Transverse colon (tissue), 4 donors: ENCODE results near the gene EEF1AKMT2. TPM values are rescaled to one million over a fixed set of nuclear protein-coding genes. Genes with fewer than 3 reads are reported as not detected.
A peak's percentile ranks its signal among the peaks of the same experiment; 100 is the strongest.

Experiments used
- DNase-seq: peaks from one replicate; pipeline ENCODE4 v3.0.0-alpha.2; 2019
- H3K27ac ChIP-seq, 4 donors: fragments of 200-600 bp; sonication (generic); 2 replicates each; pipeline ENCODE4 v1.5.1; 2016 to 2018; ENCODE audit warnings: inconsistent platforms in 4 of 4
- H3K27me3 ChIP-seq: fragments of 200-600 bp; sonication (generic); 2 replicates; pipeline ENCODE4 v1.5.1; 2017; ENCODE audit warnings: inconsistent platforms
- H3K36me3 ChIP-seq, 4 donors: fragments of 200-600 bp; sonication (generic); 2 replicates each; pipeline ENCODE4 v1.5.1; 2017 to 2019; ENCODE audit warnings: inconsistent platforms in 4 of 4
- H3K4me1 ChIP-seq, 4 donors: fragments of 200-600 bp; sonication (generic); 2 replicates each; pipeline ENCODE4 v1.5.1; 2017 to 2020; ENCODE audit warnings: inconsistent platforms in 4 of 4
- H3K4me3 ChIP-seq, 4 donors: fragments of 200-600 bp; sonication (generic); 1 replicate in 1 of 4; 2 replicates in 3 of 4; pipeline versions ENCODE4 v1.5.1 to v1.6.1; 2017 to 2019; ENCODE audit warnings: inconsistent platforms in 4 of 4
- H3K9me3 ChIP-seq, 2 donors: fragments of 200-600 bp; sonication (generic); 2 replicates each; pipeline ENCODE4 v1.5.1; 2017 to 2019; ENCODE audit warnings: inconsistent platforms in 2 of 2
- EP300 ChIP-seq: sonication (generic); formaldehyde crosslinking; IDR thresholded peaks from one replicate; pipeline ENCODE4 v1.6.1; 2017; ENCODE audit warnings: antibody characterized with exemption, low read depth
- POLR2A ChIP-seq: fragments of 450-650 bp; IDR thresholded peaks from one replicate; pipeline ENCODE4 v1.6.1; 2016; ENCODE audit warnings: antibody characterized with exemption, mild to moderate bottlenecking, moderate library complexity
- POLR2AphosphoS5 ChIP-seq, 3 donors: sonication (generic); formaldehyde crosslinking; IDR thresholded peaks; one replicate each; pipeline ENCODE4 v1.6.1; 2016; ENCODE audit warnings: antibody characterized with exemption in 3 of 3
- WGBS, 2 donors: methylation state at CpG; one replicate each; pipeline ENCODE4 v1.1.5; 2018; ENCODE audit warnings: low coverage in 1 of 2; 5-methylcytosine and 5-hydroxymethylcytosine counted together
- in situ Hi-C, 4 donors: fragments of 200-750 bp; cut with MboI; loops; one replicate each; pipeline versions ENCODE4 v1.15.0 to v1.15.1; 2017; ENCODE audit warnings: low sequenced_read_pairs in 3 of 4, low pct_ligation_motif_present in 1 of 4, low pct_unique_long_range_greater_than_20kb in 1 of 4
- intact Hi-C: fragments of 100-400 bp; cut with DNase I; formaldehyde crosslinking; loops from one replicate; pipeline ENCODE4 v1.15.1; 2023; ENCODE audit warnings: low total_unique reads
- total RNA-seq, 4 donors: library from RNA; depleted of rRNA; stranded (reverse); fragments of >200 nt; gene quantifications; one replicate each; pipeline ENCODE4 v1.1.0, GENCODE V29; 2016
- TF ChIP-seq, protein P1 (sequence below), 5 experiments: fragments of 200-600 bp in 3 of 5; fragments of 450-650 bp in 2 of 5; sonication (generic) in 3 of 5; IDR thresholded peaks; 1 replicate in 2 of 5; 2 replicates in 3 of 5; pipeline ENCODE4 v1.5.1; 2016 to 2017; ENCODE audit warnings: antibody characterized with exemption in 5 of 5, inconsistent platforms in 3 of 5, mild to moderate bottlenecking in 2 of 5, moderate library complexity in 1 of 5

EEF1AKMT2 gene
- total RNA-seq, 4 donors from 2014 or later = 5.2 to 19.1 (median 10.6) TPM

DNA sequence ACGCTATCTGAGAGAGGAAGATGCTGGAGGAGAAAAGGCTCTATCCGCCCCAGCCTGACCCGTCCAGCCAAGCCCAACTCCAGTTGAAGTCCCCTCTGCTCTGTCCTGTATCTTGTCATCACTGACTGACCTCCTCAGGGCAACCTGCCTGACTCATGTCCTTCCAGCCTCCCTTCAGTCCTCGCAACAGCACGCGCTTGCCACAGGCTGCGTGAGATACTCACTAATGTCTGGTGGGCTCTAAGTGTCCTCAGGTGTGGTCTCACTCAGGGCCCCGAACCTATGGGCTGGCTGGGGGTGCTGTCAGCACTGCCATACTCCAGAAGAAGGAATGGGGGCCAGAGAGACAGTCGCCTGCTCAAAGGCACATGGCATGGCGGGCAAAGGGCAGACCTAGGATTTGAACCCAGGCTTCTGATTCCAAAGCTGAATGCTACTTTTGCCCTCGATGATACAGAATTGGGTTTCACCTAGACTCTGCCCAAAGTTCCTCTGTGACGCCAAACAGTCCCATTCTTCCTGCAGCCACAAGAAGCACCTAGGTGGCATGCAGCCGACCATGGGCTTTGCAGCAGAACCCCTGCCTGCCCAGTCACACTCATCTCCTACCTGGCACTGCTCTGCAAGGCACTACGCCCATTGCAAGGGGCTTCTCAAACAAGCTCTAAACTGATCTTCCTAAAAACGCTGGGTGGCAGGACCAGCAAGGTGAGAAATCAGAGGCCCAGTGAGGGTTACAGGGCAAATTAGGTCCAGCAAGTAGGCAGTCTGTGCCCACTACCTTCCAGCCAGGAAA, 56.0 kb downstream of the EEF1AKMT2 start:
- Histone ChIP-seq H3K36me3 (no peaks in the 10 kb centered on the region), H3K9me3 (no peaks in the 10 kb centered on the region), H3K27ac (peak overlapping the region; percentile 86 to 94 (median 89)), H3K4me3 (peak overlapping the region in 1 of 4 donors; percentile 33), H3K27me3 (no peaks in the 10 kb centered on the region), H3K4me1 (peaks cover 83 to 100% (median 91%) of the 10 kb centered on the region in 4 donors)
- intact Hi-C loops = no loop called here
- in situ Hi-C loops = loop anchor here in 2 of 4 donors (10.0 to 25.0 kb wide), 2 partner anchors 91 to 98 kb away; no protein-coding TSS in a partner anchor
- TF ChIP-seq POLR2A = no peak
- TF ChIP-seq EP300 = no peak
- TF ChIP-seq, protein P1, sequence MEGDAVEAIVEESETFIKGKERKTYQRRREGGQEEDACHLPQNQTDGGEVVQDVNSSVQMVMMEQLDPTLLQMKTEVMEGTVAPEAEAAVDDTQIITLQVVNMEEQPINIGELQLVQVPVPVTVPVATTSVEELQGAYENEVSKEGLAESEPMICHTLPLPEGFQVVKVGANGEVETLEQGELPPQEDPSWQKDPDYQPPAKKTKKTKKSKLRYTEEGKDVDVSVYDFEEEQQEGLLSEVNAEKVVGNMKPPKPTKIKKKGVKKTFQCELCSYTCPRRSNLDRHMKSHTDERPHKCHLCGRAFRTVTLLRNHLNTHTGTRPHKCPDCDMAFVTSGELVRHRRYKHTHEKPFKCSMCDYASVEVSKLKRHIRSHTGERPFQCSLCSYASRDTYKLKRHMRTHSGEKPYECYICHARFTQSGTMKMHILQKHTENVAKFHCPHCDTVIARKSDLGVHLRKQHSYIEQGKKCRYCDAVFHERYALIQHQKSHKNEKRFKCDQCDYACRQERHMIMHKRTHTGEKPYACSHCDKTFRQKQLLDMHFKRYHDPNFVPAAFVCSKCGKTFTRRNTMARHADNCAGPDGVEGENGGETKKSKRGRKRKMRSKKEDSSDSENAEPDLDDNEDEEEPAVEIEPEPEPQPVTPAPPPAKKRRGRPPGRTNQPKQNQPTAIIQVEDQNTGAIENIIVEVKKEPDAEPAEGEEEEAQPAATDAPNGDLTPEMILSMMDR (IDR thresholded peaks at IDR 0.05) = no peak
- TF ChIP-seq POLR2AphosphoS5 (IDR thresholded peaks at IDR 0.05) = no peak
- 90 to 100% methylated on average over 3 to 15 of the region's 15 CpGs for WGBS, 2 donors
- no peak for DNase-seq

DNA sequence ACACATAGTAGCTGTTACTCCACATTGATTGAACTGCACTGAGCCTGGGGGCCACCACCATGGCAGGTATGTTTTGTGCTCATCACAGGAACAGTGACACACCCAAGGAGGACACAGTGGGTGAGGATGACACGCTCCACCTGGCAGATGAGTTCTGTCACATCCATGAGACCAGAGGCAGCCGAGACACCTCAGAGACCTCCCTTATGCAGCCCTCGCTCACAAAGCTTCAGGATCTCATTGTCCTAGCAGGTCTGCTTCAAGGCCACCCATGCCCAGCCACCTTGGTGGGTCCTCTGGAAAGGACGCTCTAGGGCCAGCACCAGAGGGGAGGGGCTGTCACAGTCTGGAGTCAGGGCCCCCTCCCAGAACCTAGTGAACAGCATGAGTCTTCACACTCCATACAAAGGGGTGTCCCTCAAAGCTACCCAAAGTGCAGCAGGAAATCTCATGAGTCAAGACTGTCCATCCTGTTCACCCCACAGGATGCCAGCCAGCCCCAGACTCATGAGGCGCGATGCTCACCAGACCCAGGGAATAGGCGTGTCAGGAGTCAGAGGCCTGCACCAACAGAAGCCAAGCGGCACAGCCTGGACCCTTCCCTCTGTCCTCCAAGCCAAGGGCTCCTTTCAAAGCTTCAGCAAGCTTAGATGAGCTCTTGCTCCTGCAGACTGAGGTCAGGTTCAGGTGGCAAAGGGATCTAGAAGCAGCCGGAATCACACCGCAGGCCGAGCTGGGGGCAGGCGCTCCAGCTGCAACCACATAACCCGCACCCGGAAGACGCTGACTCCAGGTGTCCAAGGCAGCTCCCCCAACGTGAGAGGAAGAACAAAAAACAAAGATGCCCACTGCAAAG, 57.1 kb downstream of the EEF1AKMT2 start:
- in situ Hi-C loops (loop anchor here in 2 of 4 donors (10.0 to 25.0 kb wide), 2 partner anchors 90 to 97 kb away; no protein-coding TSS in a partner anchor), intact Hi-C loops (no loop called here)
- TF ChIP-seq EP300 = no peak
- TF ChIP-seq POLR2A = no peak
- no peak for TF ChIP-seq POLR2AphosphoS5 (IDR thresholded peaks at IDR 0.05)
- TF ChIP-seq, protein P1 (IDR thresholded peaks at IDR 0.05) = no peak
- H3K27me3 ChIP-seq = no peaks in the 10 kb centered on the region
- H3K9me3 ChIP-seq = no peaks in the 10 kb centered on the region
- DNase-seq = no peak
- H3K4me3 ChIP-seq = no peak overlapping the region
- peaks cover 75 to 100% (median 83%) of the 10 kb centered on the region in 4 donors for H3K4me1 ChIP-seq
- 88% methylated on average over 16 of the region's 16 CpGs; no CpG with 5 or more reads in 1 of the 2 donors for WGBS, 2 donors
- peak overlapping the region; percentile 86 to 94 (median 89) for H3K27ac ChIP-seq
- no peaks in the 10 kb centered on the region for H3K36me3 ChIP-seq

DNA sequence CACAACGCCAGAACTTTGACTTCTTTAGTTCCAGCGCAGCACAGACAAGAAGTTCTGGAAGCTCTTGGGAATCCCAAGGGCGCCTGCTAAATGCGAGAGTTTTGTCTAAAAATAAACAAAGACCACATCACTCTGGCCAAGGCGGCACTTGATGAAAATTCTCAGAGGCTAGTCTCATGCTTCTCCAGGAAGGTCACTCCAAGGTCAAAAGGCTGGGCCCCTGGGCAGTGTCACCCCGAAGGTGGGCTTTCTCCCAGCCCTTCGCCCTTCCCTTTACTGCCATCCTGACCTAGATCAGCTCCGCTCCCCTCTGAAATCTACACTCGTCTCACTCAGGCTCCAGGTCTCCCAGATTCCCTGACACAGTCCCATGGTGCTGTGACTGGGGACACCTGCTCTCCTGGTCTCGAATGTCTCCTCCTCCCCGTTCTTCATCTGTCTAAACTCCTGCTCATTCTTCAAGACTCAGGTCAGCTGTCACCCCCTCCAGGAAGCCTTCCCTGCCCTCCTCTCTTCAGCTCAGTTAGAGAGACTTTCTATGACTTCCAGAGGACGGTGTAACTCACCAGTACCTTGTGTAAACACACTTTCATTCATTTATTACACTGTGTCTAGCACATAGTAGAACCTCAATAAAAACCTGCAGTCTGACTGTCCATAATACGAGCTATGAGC, 58.0 kb downstream of the EEF1AKMT2 start:
- intact Hi-C loops (no loop called here), in situ Hi-C loops (loop anchor here in 2 of 4 donors (10.0 to 25.0 kb wide), 2 partner anchors 89 to 96 kb away; no protein-coding TSS in a partner anchor)
- Histone ChIP-seq H3K4me1 (peaks cover 75 to 100% (median 83%) of the 10 kb centered on the region in 4 donors), H3K9me3 (no peaks in the 10 kb centered on the region), H3K27me3 (no peaks in the 10 kb centered on the region), H3K27ac (peak overlapping the region; percentile 86 to 94 (median 89)), H3K4me3 (no peak overlapping the region), H3K36me3 (no peaks in the 10 kb centered on the region)
- DNase-seq = no peak
- TF ChIP-seq, protein P1 (IDR thresholded peaks at IDR 0.05) = no peak
- TF ChIP-seq POLR2AphosphoS5 (IDR thresholded peaks at IDR 0.05) (no peak), POLR2A (no peak), EP300 (no peak)
- WGBS, 2 donors = 36 to 60% methylated on average over 5 to 13 of the region's 13 CpGs
